Esophagus muscularis mucosa (tissue), 4 donors: ENCODE data around the gene PPP1R14C. TPM values are rescaled to one million over a fixed set of nuclear protein-coding genes. Genes with fewer than 3 reads are reported as not detected.

ENCODE experiments used
- DNase-seq: peaks from one replicate; pipeline ENCODE4 v3.0.0-alpha.2; 2017; ENCODE audit errors: extremely low spot score
- H3K27ac ChIP-seq, 4 donors: fragments of 200-600 bp; sonication (generic); replicated peaks in 1 of 4; 1 replicate in 3 of 4; 2 replicates in 1 of 4; pipeline ENCODE4 v1.5.1; 2016 to 2019; ENCODE audit warnings: mild to moderate bottlenecking in 1 of 4
- H3K27me3 ChIP-seq, 4 donors: fragments of 200-600 bp; sonication (generic); one replicate each; pipeline versions ENCODE4 v1.5.1 to v1.6.0; 2016 to 2019
- H3K36me3 ChIP-seq, 4 donors: fragments of 200-600 bp; sonication (generic); one replicate each; pipeline ENCODE4 v1.5.1; 2016 to 2019
- H3K4me1 ChIP-seq, 4 donors: fragments of 200-600 bp; sonication (generic); one replicate each; pipeline ENCODE4 v1.5.1; 2016 to 2019
- H3K4me3 ChIP-seq, 4 donors: fragments of 200-600 bp; sonication (generic); 1 replicate in 2 of 4; 2 replicates in 2 of 4; pipeline ENCODE4 v1.5.1; 2016 to 2019; ENCODE audit warnings: mild to moderate bottlenecking in 4 of 4, moderate library complexity in 1 of 4
- H3K9me3 ChIP-seq, 4 donors: fragments of 200-600 bp; sonication (generic); 1 replicate in 3 of 4; 2 replicates in 1 of 4; pipeline ENCODE4 v1.5.1; 2016 to 2019
- EP300 ChIP-seq: sonication (generic); formaldehyde crosslinking; IDR thresholded peaks from one replicate; pipeline ENCODE4 v1.6.1; 2017; ENCODE audit warnings: antibody characterized with exemption
- POLR2A ChIP-seq: fragments of 450-650 bp; IDR thresholded peaks from one replicate; pipeline ENCODE4 v1.6.1; 2017; ENCODE audit warnings: antibody characterized with exemption, moderate library complexity, mild to moderate bottlenecking, low read depth
- POLR2AphosphoS5 ChIP-seq, 2 donors: sonication (generic); formaldehyde crosslinking; IDR thresholded peaks; one replicate each; pipeline ENCODE4 v1.6.1; 2017; ENCODE audit warnings: antibody characterized with exemption in 2 of 2
- WGBS: methylation state at CpG from one replicate; pipeline ENCODE4 v1.1.5; 2018; 5-methylcytosine and 5-hydroxymethylcytosine counted together
- intact Hi-C: fragments of 100-400 bp; cut with DNase I; formaldehyde crosslinking; loops from one replicate; pipeline ENCODE4 v1.15.1; 2023
- total RNA-seq, 4 donors: library from RNA; depleted of rRNA; stranded (reverse); fragments of >200 nt; gene quantifications; one replicate each; pipeline versions ENCODE4 v1.1.0 to v1.2.1, GENCODE V29; 2016
- TF ChIP-seq, protein P1 (sequence below), 3 experiments: fragments of 200-600 bp in 2 of 3; fragments of 450-650 bp in 1 of 3; sonication (generic) in 2 of 3; IDR thresholded peaks; one replicate each; pipeline ENCODE4 v1.5.1; 2017 to 2019; ENCODE audit warnings: antibody characterized with exemption in 3 of 3, mild to moderate bottlenecking in 2 of 3, moderate library complexity in 1 of 3

The PPP1R14C gene
- total RNA-seq, 4 donors from 2014 or later, result 0.26 to 0.40 TPM; not detected in 2

DNA sequence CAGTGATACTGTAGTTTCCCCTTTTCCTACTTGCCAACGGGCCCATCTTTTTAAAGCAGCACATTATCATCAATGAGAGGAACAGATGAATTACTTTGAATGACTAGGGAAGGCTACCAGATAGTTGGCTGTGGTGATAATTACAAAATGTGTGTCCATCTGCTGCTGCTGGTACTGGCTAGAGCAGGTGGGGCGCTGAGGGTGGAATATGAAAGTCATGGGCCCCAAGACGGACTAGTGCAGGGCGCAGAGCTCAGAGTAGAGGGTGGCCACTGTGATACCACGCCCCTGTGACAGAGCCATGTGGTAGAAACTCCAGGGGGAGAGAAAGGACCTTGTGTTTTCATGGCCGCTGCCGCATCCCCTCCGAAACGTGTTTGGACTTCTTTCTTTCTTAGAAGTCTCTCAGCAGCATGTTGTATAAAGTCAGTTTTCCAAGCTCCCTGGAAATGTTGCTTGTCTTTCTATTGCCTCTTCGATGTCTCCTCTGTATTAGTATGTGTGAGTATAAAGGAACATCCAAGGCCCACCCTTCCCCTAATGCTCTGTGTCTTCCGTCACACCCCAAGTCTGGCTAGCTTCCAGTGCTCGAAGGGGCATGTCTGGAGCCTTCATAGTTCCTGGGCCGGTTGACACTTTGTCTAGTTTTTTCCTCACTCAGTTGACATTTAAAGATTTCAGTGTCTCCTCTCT, 88.1 kb downstream of the PPP1R14C start:
- TF ChIP-seq POLR2AphosphoS5 (IDR thresholded peaks at IDR 0.05) (no peak), EP300 (no peak), POLR2A (no peak)
- TF ChIP-seq, protein P1, sequence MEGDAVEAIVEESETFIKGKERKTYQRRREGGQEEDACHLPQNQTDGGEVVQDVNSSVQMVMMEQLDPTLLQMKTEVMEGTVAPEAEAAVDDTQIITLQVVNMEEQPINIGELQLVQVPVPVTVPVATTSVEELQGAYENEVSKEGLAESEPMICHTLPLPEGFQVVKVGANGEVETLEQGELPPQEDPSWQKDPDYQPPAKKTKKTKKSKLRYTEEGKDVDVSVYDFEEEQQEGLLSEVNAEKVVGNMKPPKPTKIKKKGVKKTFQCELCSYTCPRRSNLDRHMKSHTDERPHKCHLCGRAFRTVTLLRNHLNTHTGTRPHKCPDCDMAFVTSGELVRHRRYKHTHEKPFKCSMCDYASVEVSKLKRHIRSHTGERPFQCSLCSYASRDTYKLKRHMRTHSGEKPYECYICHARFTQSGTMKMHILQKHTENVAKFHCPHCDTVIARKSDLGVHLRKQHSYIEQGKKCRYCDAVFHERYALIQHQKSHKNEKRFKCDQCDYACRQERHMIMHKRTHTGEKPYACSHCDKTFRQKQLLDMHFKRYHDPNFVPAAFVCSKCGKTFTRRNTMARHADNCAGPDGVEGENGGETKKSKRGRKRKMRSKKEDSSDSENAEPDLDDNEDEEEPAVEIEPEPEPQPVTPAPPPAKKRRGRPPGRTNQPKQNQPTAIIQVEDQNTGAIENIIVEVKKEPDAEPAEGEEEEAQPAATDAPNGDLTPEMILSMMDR (IDR thresholded peaks at IDR 0.05), result no peak
- no peak overlapping the region for H3K27ac ChIP-seq
- peaks cover 0 to 3% (median 0%) of the 10 kb centered on the region in 4 donors for H3K4me1 ChIP-seq
- H3K27me3 ChIP-seq, result no peaks in the 10 kb centered on the region
- H3K9me3 ChIP-seq, result no peaks in the 10 kb centered on the region
- WGBS, result 87% methylated on average over 13 of the region's 13 CpGs
- H3K36me3 ChIP-seq, result no peaks in the 10 kb centered on the region
- no peak overlapping the region for H3K4me3 ChIP-seq
- intact Hi-C loops, result no loop called here
- no peak for DNase-seq

DNA sequence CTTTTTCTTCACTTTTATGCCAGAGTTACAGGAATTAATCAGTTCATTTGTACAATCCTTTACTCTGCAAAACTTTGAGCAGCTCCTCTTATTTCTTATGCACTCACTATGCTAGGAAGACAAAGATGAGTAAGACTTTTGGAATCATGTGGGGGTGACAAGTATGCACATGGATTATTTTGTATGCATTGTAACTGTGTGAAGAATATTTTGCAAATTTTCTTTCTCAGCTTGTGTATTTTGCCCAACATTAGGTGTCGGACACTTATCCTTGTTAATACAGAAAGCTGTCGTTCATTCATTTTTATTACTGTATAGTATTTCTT, 88.6 kb downstream of the PPP1R14C start:
- no peak for DNase-seq
- Histone ChIP-seq H3K9me3 (no peaks in the 10 kb centered on the region), H3K36me3 (no peaks in the 10 kb centered on the region), H3K4me3 (no peak overlapping the region), H3K27me3 (no peaks in the 10 kb centered on the region), H3K27ac (no peak overlapping the region), H3K4me1 (peaks cover 0 to 6% (median 0%) of the 10 kb centered on the region in 4 donors)
- TF ChIP-seq, protein P1 (IDR thresholded peaks at IDR 0.05), result no peak
- no peak for TF ChIP-seq EP300
- TF ChIP-seq POLR2A, result no peak
- TF ChIP-seq POLR2AphosphoS5 (IDR thresholded peaks at IDR 0.05), result no peak
- intact Hi-C loops, result no loop called here
- WGBS, result 97% methylated on average over 2 of the region's 2 CpGs

DNA sequence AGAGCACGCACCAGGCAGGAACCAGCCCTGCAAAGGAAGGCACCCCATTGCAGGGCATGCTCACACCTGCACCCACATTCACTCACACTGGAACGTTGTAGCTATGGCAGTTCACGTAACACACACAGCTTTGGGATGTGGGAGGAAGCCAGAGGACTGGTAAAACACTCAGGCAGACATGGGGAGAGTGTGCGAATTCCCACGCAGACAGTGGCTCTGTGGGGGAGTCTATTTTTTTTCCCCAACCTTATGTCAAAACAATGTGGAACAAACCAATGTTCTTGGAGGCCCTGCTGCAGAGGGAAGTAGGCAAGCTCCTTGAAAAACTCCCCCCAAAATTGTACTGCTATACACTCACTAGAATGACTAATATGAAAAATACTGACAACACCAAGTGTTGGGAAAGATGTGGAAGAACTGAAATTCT, 91.0 kb downstream of the PPP1R14C start:
- Histone ChIP-seq H3K27ac (no peak overlapping the region), H3K27me3 (no peaks in the 10 kb centered on the region), H3K4me3 (no peak overlapping the region), H3K9me3 (no peaks in the 10 kb centered on the region), H3K36me3 (no peaks in the 10 kb centered on the region), H3K4me1 (peaks cover 0 to 14% (median 0%) of the 10 kb centered on the region in 4 donors)
- 100% methylated on average over 4 of the region's 5 CpGs for WGBS
- TF ChIP-seq, protein P1 (IDR thresholded peaks at IDR 0.05), result no peak
- TF ChIP-seq EP300, result no peak
- no peak for TF ChIP-seq POLR2AphosphoS5 (IDR thresholded peaks at IDR 0.05)
- TF ChIP-seq POLR2A, result no peak
- intact Hi-C loops, result no loop called here
- DNase-seq, result no peak

DNA sequence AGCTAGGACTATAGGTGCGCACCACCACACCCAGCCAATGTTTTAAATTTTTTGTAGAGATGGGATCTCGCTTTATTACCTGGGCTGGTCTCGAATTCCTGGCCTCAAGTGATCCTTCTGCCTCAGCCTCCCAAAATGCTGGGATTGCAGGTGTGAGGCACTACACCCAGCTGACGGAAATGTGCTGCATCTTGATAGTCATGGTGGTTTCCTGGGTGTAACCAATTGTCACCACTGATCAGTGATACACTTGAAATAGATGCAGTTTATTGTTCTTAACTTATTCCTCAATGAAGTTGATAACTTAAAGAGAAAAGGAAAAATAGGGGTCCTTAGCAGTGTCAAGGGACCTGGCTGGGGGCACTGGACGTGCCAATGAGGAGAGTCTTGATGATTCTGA, 92.4 kb downstream of the PPP1R14C start:
- intact Hi-C loops, result no loop called here
- H3K27ac ChIP-seq, result no peak overlapping the region
- no peaks in the 10 kb centered on the region for H3K9me3 ChIP-seq
- no peak for DNase-seq
- no peak overlapping the region for H3K4me3 ChIP-seq
- TF ChIP-seq, protein P1 (IDR thresholded peaks at IDR 0.05), result no peak
- TF ChIP-seq POLR2A (no peak), EP300 (no peak), POLR2AphosphoS5 (IDR thresholded peaks at IDR 0.05) (no peak)
- peaks cover 0 to 14% (median 0%) of the 10 kb centered on the region in 4 donors for H3K4me1 ChIP-seq
- H3K27me3 ChIP-seq, result no peaks in the 10 kb centered on the region
- no peaks in the 10 kb centered on the region for H3K36me3 ChIP-seq
- 80% methylated on average over 5 of the region's 5 CpGs for WGBS

DNA sequence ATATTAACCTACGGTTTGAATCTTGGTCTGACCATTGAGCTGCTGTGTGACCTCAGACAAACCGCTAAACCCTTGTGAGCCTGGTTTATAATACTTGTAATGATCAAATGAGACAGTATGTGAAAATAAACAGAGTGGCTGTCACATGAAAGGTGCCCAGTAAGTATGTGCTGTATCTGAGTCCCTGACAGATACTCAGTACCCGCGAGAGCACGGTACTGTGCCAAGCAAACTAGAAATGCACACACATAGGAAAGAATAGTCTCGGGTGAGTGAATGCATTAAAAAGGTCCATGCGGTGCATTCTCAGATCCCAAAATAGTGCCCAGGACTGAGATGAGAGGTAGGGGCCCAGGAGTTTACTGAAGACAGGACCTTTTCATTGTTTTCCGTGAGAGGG, 93.3 kb downstream of the PPP1R14C start:
- 94% methylated on average over 8 of the region's 8 CpGs for WGBS
- Histone ChIP-seq H3K27me3 (no peaks in the 10 kb centered on the region), H3K4me3 (no peak overlapping the region), H3K27ac (no peak overlapping the region), H3K4me1 (peaks cover 0 to 14% (median 0%) of the 10 kb centered on the region in 4 donors), H3K36me3 (no peaks in the 10 kb centered on the region), H3K9me3 (no peaks in the 10 kb centered on the region)
- intact Hi-C loops, result no loop called here
- TF ChIP-seq, protein P1 (IDR thresholded peaks at IDR 0.05), result no peak
- no peak for TF ChIP-seq POLR2AphosphoS5 (IDR thresholded peaks at IDR 0.05)
- no peak for DNase-seq
